NCI-H146 (cell line): ENCODE data around the gene STK24.

ENCODE experiments used
- DNase-seq: peaks from one replicate; lab custom pipeline; 2025; lab: John Stamatoyannopoulos, UW

STK24 gene

GRCh38 chr13:98450539-98451111 lies 126.3 kb downstream of the STK24 start:
- DNase-seq: no peak

- no peak for DNase-seq
These were observed 126.9 kb downstream of the STK24 start for GRCh38 chr13:98450026-98450425.

GRCh38 chr13:98449273-98449672 lies 127.6 kb downstream of the STK24 start:
- no peak for DNase-seq

GRCh38 chr13:98448642-98448928 lies 128.3 kb downstream of the STK24 start:
- DNase-seq: no peak

- no peak for DNase-seq
These were observed 128.8 kb downstream of the STK24 start for GRCh38 chr13:98447881-98448641.

GRCh38 chr13:98447130-98447529 lies 129.8 kb downstream of the STK24 start:
- no peak for DNase-seq

- no peak for DNase-seq
These were observed 130.7 kb downstream of the STK24 start for GRCh38 chr13:98446234-98446621.

- DNase-seq: peak; percentile 62
These were observed 131.3 kb downstream of the STK24 start for GRCh38 chr13:98445340-98446233.

GRCh38 chr13:98444381-98444780 lies 132.5 kb downstream of the STK24 start:
- no peak for DNase-seq

- no peak for DNase-seq
These were observed 133.0 kb downstream of the STK24 start for GRCh38 chr13:98443800-98444325.

- DNase-seq: no peak
These were observed 133.6 kb downstream of the STK24 start for GRCh38 chr13:98443329-98443728.

- DNase-seq: no peak
These were observed 134.3 kb downstream of the STK24 start for GRCh38 chr13:98442391-98443230.

- DNase-seq: no peak
These were observed 135.7 kb downstream of the STK24 start for GRCh38 chr13:98441056-98441676.

- DNase-seq: no peak
These were observed 136.4 kb downstream of the STK24 start for GRCh38 chr13:98440390-98441055.

GRCh38 chr13:98439896-98440295 lies 137.0 kb downstream of the STK24 start:
- DNase-seq: no peak

- no peak for DNase-seq
These were observed 137.6 kb downstream of the STK24 start for GRCh38 chr13:98439126-98439828.

- no peak for DNase-seq
These were observed 138.4 kb downstream of the STK24 start for GRCh38 chr13:98438246-98439125.

- no peak for DNase-seq
These were observed 140.5 kb downstream of the STK24 start for GRCh38 chr13:98436233-98436910.

- DNase-seq: no peak
These were observed 141.5 kb downstream of the STK24 start for GRCh38 chr13:98435376-98435775.
